Right lobe of liver (tissue), 6 donors: ENCODE measurements around the gene ZNF280D. TPM values are rescaled to one million over a fixed set of nuclear protein-coding genes. Genes with fewer than 3 reads are reported as not detected.

Experiments used
- ATAC-seq, 4 donors: fragments of 200-7000 bp; cut with Tn5 transposase; one replicate each; pipeline ENCODE4 v1.9.1; 2020; ENCODE audit warnings: mild to moderate bottlenecking in 4 of 4, moderate library complexity in 4 of 4
- DNase-seq, 3 donors: peaks; one replicate each; pipeline ENCODE4 v3.0.0-alpha.2; 2020
- H3K27ac ChIP-seq, 3 donors: fragments of 200-600 bp; one replicate each; pipeline ENCODE4 v1.8.0; 2022
- H3K27me3 ChIP-seq, 2 donors: fragments of 200-600 bp; one replicate each; pipeline ENCODE4 v1.8.0; 2022
- H3K36me3 ChIP-seq, 4 donors: fragments of 200-600 bp; sonication (generic) in 1 of 4; one replicate each; pipeline versions ENCODE4 v1.5.1 to v1.8.0; 2017 to 2022; ENCODE audit warnings: control low read depth in 1 of 4
- H3K4me1 ChIP-seq, 4 donors: fragments of 200-600 bp; sonication (generic) in 1 of 4; one replicate each; pipeline versions ENCODE4 v1.5.1 to v1.8.0; 2017 to 2022; ENCODE audit warnings: control low read depth in 1 of 4
- H3K4me3 ChIP-seq, 3 donors: fragments of 200-600 bp; one replicate each; pipeline ENCODE4 v1.8.0; 2022
- H3K9me3 ChIP-seq, 4 donors: fragments of 200-600 bp; sonication (generic) in 1 of 4; one replicate each; pipeline versions ENCODE4 v1.5.1 to v1.8.0; 2017 to 2022; ENCODE audit warnings: control low read depth in 1 of 4
- CTCF ChIP-seq, 4 donors: fragments of 200-600 bp in 3 of 4; fragments of 450-650 bp in 1 of 4; IDR thresholded peaks; one replicate each; pipeline versions ENCODE4 v1.5.1 to v1.8.0; 2016 to 2022; ENCODE audit warnings: antibody characterized with exemption in 4 of 4, mild to moderate bottlenecking in 2 of 4
- POLR2A ChIP-seq: fragments of 450-650 bp; IDR thresholded peaks from one replicate; pipeline ENCODE4 v1.6.1; 2017; ENCODE audit warnings: antibody characterized with exemption, mild to moderate bottlenecking
- WGBS: methylation state at CpG from one replicate; pipeline ENCODE4 v1.1.6; 2018; ENCODE audit warnings: low coverage, low lambda C conversion rate; ENCODE audit not compliant: insufficient coverage; ENCODE audit errors: missing lambda C conversion rate; 5-methylcytosine and 5-hydroxymethylcytosine counted together
- intact Hi-C, 2 donors: fragments of 100-400 bp; cut with DNase I; formaldehyde crosslinking; loops; one replicate each; pipeline versions ENCODE4 v1.11.2 to v1.14.1; 2022
- total RNA-seq, 6 experiments: library from RNA; depleted of rRNA in 2 of 6; stranded (reverse); fragments of >200 nt in 2 of 6; fragmentation: NEBNext Ultra II Directional in 3 of 6; extraction: Animal tissue kit (Norgen Biotek cat#: 25700) in 3 of 6; gene quantifications; one replicate each; pipeline versions ENCODE4 v1.1.0 to v1.2.4, GENCODE V29; 2016 to 2023
- donor health status: DM: no; HTN: yes; CAD: no.
- donor health status: DM: no; HTN: no; CAD: no.
- donor health status: DM: no; HTN: no; CAD: no.
- donor health status: DM: no; HTN: yes; CAD: no.
- donor health status: DM: no; HTN: yes; CAD: no.

The ZNF280D gene
- total RNA-seq, 6 experiments from 2014 or later, result 18.2 to 34.0 (median 18.7) TPM

GRCh38 chr15:56734013-56734635 is 815 bp upstream of the ZNF280D start:
- ATAC-seq (no peak), DNase-seq (no peak)
- intact Hi-C loops, result no loop called here
- H3K4me3 ChIP-seq, result peak overlapping the region in 2 of 3 donors; percentile 70 to 78
- H3K27ac ChIP-seq, result peak overlapping the region in 2 of 3 donors; percentile 97 to 98
- H3K4me1 ChIP-seq, result peaks cover 0 to 46% (median 6%) of the 10 kb centered on the region in 4 donors
- 88% methylated on average over 9 of the region's 9 CpGs for WGBS
- no peaks in the 10 kb centered on the region for H3K27me3 ChIP-seq
- H3K9me3 ChIP-seq, result no peaks in the 10 kb centered on the region
- H3K36me3 ChIP-seq, result no peaks in the 10 kb centered on the region
- TF ChIP-seq CTCF (IDR thresholded peaks at IDR 0.05), result no peak
- no peak for TF ChIP-seq POLR2A

- TF ChIP-seq POLR2A, result no peak
- TF ChIP-seq CTCF (IDR thresholded peaks at IDR 0.05), result no peak
- Histone ChIP-seq H3K36me3 (no peaks in the 10 kb centered on the region), H3K9me3 (no peaks in the 10 kb centered on the region), H3K4me3 (peak overlapping the region; percentile 63 to 78 (median 70)), H3K27ac (peak overlapping the region; percentile 95 to 98 (median 97)), H3K27me3 (no peaks in the 10 kb centered on the region), H3K4me1 (peaks cover 0 to 42% (median 6%) of the 10 kb centered on the region in 4 donors)
- no peak for ATAC-seq
- DNase-seq, result no peak
- WGBS, result 0% methylated on average over 8 of the region's 8 CpGs
- intact Hi-C loops, result no loop called here
These were observed 498 bp downstream of the ZNF280D start for GRCh38 chr15:56732886-56733135.

GRCh38 chr15:56732135-56732885 is 999 bp downstream of the ZNF280D start:
- peaks cover 0 to 37% (median 6%) of the 10 kb centered on the region in 4 donors for H3K4me1 ChIP-seq
- peak overlapping the region; percentile 95 to 98 (median 97) for H3K27ac ChIP-seq
- intact Hi-C loops, result no loop called here
- 3% methylated on average over 12 of the region's 12 CpGs for WGBS
- no peaks in the 10 kb centered on the region for H3K27me3 ChIP-seq
- TF ChIP-seq POLR2A (no peak), CTCF (IDR thresholded peaks at IDR 0.05) (no peak)
- H3K36me3 ChIP-seq, result no peaks in the 10 kb centered on the region
- peak in 3 of 4 donors; percentile 4 to 18 (median 15) for ATAC-seq
- DNase-seq, result no peak
- peak overlapping the region; percentile 63 to 78 (median 70) for H3K4me3 ChIP-seq
- H3K9me3 ChIP-seq, result no peaks in the 10 kb centered on the region

GRCh38 chr15:56731548-56731947 is 1.8 kb downstream of the ZNF280D start:
- WGBS, result 43% methylated on average over 8 of the region's 8 CpGs
- no peak for DNase-seq
- Histone ChIP-seq H3K36me3 (no peaks in the 10 kb centered on the region), H3K9me3 (no peaks in the 10 kb centered on the region), H3K4me3 (peak overlapping the region in 2 of 3 donors; percentile 70 to 78), H3K27ac (peak overlapping the region; percentile 95 to 98 (median 97)), H3K27me3 (no peaks in the 10 kb centered on the region), H3K4me1 (peaks cover 0 to 32% (median 6%) of the 10 kb centered on the region in 4 donors)
- no peak for ATAC-seq
- intact Hi-C loops, result no loop called here
- TF ChIP-seq POLR2A, result no peak

- intact Hi-C loops, result no loop called here
- Histone ChIP-seq H3K27me3 (no peaks in the 10 kb centered on the region), H3K9me3 (no peaks in the 10 kb centered on the region), H3K4me3 (no peak overlapping the region), H3K36me3 (no peaks in the 10 kb centered on the region), H3K4me1 (peaks cover 0 to 35% (median 9%) of the 10 kb centered on the region in 4 donors), H3K27ac (no peak overlapping the region)
- TF ChIP-seq CTCF (IDR thresholded peaks at IDR 0.05) (no peak), POLR2A (no peak)
- DNase-seq (no peak), ATAC-seq (no peak)
- 72% methylated on average over 2 of the region's 2 CpGs for WGBS
These were observed 3.7 kb downstream of the ZNF280D start for GRCh38 chr15:56729561-56729960.
